Stimulated activated naive B cell treated with anti-CD40 and anti-IgM and Interleukin-4, amounts not matched to agents 10 μg/mL and 1 μg/mL and 100 μg/mL, for 72 hours (primary cell): ENCODE measurements around the gene OR2AK2.
"Not testable (repeated sequence)": the region's sequence is repeated elsewhere in the genome, so short reads cannot be mapped to it uniquely, and the experiment has no call there.

Experiments used
- ATAC-seq, 2 donors: fragments of 150-1000 bp; cut with Tn5 transposase; replicated peaks; 2 replicates each; pipeline ENCODE4 v1.10.0; 2021; ENCODE audit warnings: moderate library complexity in 1 of 2
- DNase-seq: peaks from one replicate; pipeline ENCODE4 v3.0.0; 2021
- H3K27ac Mint-ChIP-seq: one replicate; pipeline ENCODE4 v1.8.0; 2022; ENCODE audit warnings: mild to moderate bottlenecking, mixed read lengths
- H3K27me3 Mint-ChIP-seq, 2 donors: one replicate each; pipeline ENCODE4 v1.8.0; 2022; ENCODE audit warnings: mixed read lengths in 2 of 2
- H3K36me3 Mint-ChIP-seq, 2 donors: one replicate each; pipeline ENCODE4 v1.8.0; 2022; ENCODE audit warnings: mixed read lengths in 2 of 2, mild to moderate bottlenecking in 1 of 2
- H3K4me1 Mint-ChIP-seq, 2 donors: one replicate each; pipeline ENCODE4 v1.8.0; 2022; ENCODE audit warnings: mixed read lengths in 2 of 2, mild to moderate bottlenecking in 1 of 2
- H3K4me3 Mint-ChIP-seq, 2 donors: one replicate each; pipeline ENCODE4 v1.8.0; 2022; ENCODE audit warnings: mild to moderate bottlenecking in 2 of 2, mixed read lengths in 2 of 2, moderate library complexity in 1 of 2
- H3K9me3 Mint-ChIP-seq, 2 donors: one replicate each; pipeline ENCODE4 v1.8.0; 2022; ENCODE audit warnings: mixed read lengths in 2 of 2, mild to moderate bottlenecking in 1 of 2

The OR2AK2 gene

GRCh38 chr1:247964933-247965332 is at the start of gene OR2AK2:
Gene OR2AK2, plus strand, starts transcription at chr1:247965233. Its CDS starts 144 bp downstream, at chr1:247965377.
- ATAC-seq (no peak), DNase-seq (no peak)
- peaks cover 18 to 27% of the 10 kb centered on the region in 2 donors for H3K4me1 Mint-ChIP-seq
- peaks cover 1 to 5% of the 10 kb centered on the region in 2 donors for H3K9me3 Mint-ChIP-seq
- H3K27me3 Mint-ChIP-seq = no peaks in the 10 kb centered on the region
- no peak within 1 kb of the TSS for H3K4me3 Mint-ChIP-seq
- H3K27ac Mint-ChIP-seq = no peak within 1 kb of the TSS
- H3K36me3 Mint-ChIP-seq = peaks cover 0 to 11% of the 10 kb centered on the region in 2 donors

GRCh38 chr1:247919952-247920351 is 45.1 kb upstream of the OR2AK2 start, which contains the start of gene OR2T8:
Gene OR2T8, plus strand, starts transcription at chr1:247920252. Its CDS starts 766 bp downstream, at chr1:247921018.
- Mint-ChIP-seq H3K4me3 (no peak within 1 kb of the TSS), H3K4me1 (peaks cover 0 to 2% of the 10 kb centered on the region in 2 donors), H3K27ac (no peak within 1 kb of the TSS), H3K36me3 (no peaks in the 10 kb centered on the region), H3K9me3 (no peaks in the 10 kb centered on the region), H3K27me3 (no peaks in the 10 kb centered on the region)
- ATAC-seq (no peak), DNase-seq (no peak)

- H3K36me3 Mint-ChIP-seq = no peaks in the 10 kb centered on the region
- no peaks in the 10 kb centered on the region for H3K27me3 Mint-ChIP-seq
- ATAC-seq = no peak
- H3K27ac Mint-ChIP-seq = no peak overlapping the region
- peaks cover 0 to 2% of the 10 kb centered on the region in 2 donors for H3K4me1 Mint-ChIP-seq
- H3K9me3 Mint-ChIP-seq = no peaks in the 10 kb centered on the region
- no peak overlapping the region for H3K4me3 Mint-ChIP-seq
- no peak for DNase-seq
Measured at GRCh38 chr1:247923941-247924340, 41.1 kb upstream of the OR2AK2 start.

- Mint-ChIP-seq H3K27me3 (no peaks in the 10 kb centered on the region), H3K4me3 (no peak within 1 kb of the TSS), H3K4me1 (peaks cover 0 to 2% of the 10 kb centered on the region in 2 donors), H3K9me3 (no peaks in the 10 kb centered on the region), H3K36me3 (no peaks in the 10 kb centered on the region), H3K27ac (no peak within 1 kb of the TSS)
- ATAC-seq (no peak), DNase-seq (no peak)
Measured at GRCh38 chr1:247924868-247925267, 40.2 kb upstream of the OR2AK2 start, which contains the start of gene OR2AJ1. Gene OR2AJ1, plus strand, starts transcription at chr1:247924889. Its CDS starts 8,880 bp downstream, at chr1:247933769.

- peaks cover 0 to 3% of the 10 kb centered on the region in 2 donors for H3K4me1 Mint-ChIP-seq
- DNase-seq (no peak), ATAC-seq (no peak)
- H3K27ac Mint-ChIP-seq = no peak overlapping the region
- peaks cover 6 to 7% of the 10 kb centered on the region in 2 donors for H3K9me3 Mint-ChIP-seq
- H3K36me3 Mint-ChIP-seq = peaks cover 4 to 5% of the 10 kb centered on the region in 2 donors
- no peak overlapping the region for H3K4me3 Mint-ChIP-seq
- no peaks in the 10 kb centered on the region for H3K27me3 Mint-ChIP-seq
Measured at GRCh38 chr1:247933989-247934388, 31.0 kb upstream of the OR2AK2 start.

- Mint-ChIP-seq H3K4me3 (no peak overlapping the region), H3K9me3 (peaks cover 6 to 7% of the 10 kb centered on the region in 2 donors), H3K27me3 (no peaks in the 10 kb centered on the region), H3K27ac (no peak overlapping the region), H3K4me1 (peaks cover 0 to 5% of the 10 kb centered on the region in 2 donors), H3K36me3 (peaks cover 4 to 5% of the 10 kb centered on the region in 2 donors)
- no peak for ATAC-seq
- DNase-seq = no peak
Measured at GRCh38 chr1:247935781-247936180, 29.3 kb upstream of the OR2AK2 start.

GRCh38 chr1:247936415-247936814 is 28.6 kb upstream of the OR2AK2 start:
- Mint-ChIP-seq H3K27me3 (no peaks in the 10 kb centered on the region), H3K27ac (no peak overlapping the region), H3K9me3 (peaks cover 6 to 7% of the 10 kb centered on the region in 2 donors), H3K4me1 (peaks cover 0 to 6% of the 10 kb centered on the region in 2 donors), H3K36me3 (peaks cover 4 to 5% of the 10 kb centered on the region in 2 donors), H3K4me3 (no peak overlapping the region)
- ATAC-seq (no peak), DNase-seq (no peak)

- H3K27me3 Mint-ChIP-seq, H3K36me3 Mint-ChIP-seq, H3K9me3 Mint-ChIP-seq, H3K4me1 Mint-ChIP-seq: not testable (repeated sequence)
- DNase-seq (peak; percentile 90), ATAC-seq (peak; percentile 95 to 99)
- peak overlapping the region; percentile 93 for H3K27ac Mint-ChIP-seq
- H3K4me3 Mint-ChIP-seq = peak overlapping the region; percentile 88 to 89
Measured at GRCh38 chr1:247936965-247937734, 27.9 kb upstream of the OR2AK2 start.

GRCh38 chr1:247942624-247943023 is 22.4 kb upstream of the OR2AK2 start:
- peaks cover 0 to 6% of the 10 kb centered on the region in 2 donors for H3K36me3 Mint-ChIP-seq
- peaks cover 0 to 3% of the 10 kb centered on the region in 2 donors for H3K4me1 Mint-ChIP-seq
- DNase-seq (no peak), ATAC-seq (no peak)
- no peaks in the 10 kb centered on the region for H3K27me3 Mint-ChIP-seq
- no peak overlapping the region for H3K27ac Mint-ChIP-seq
- no peak overlapping the region for H3K4me3 Mint-ChIP-seq
- H3K9me3 Mint-ChIP-seq = peaks cover 0 to 3% of the 10 kb centered on the region in 2 donors

GRCh38 chr1:247948558-247948957 is 16.5 kb upstream of the OR2AK2 start, which contains the start of gene OR2L8:
Gene OR2L8, plus strand, starts transcription at chr1:247948858. Its CDS starts 0 bp downstream, at chr1:247948858.
- Mint-ChIP-seq H3K36me3 (peaks cover 0 to 13% of the 10 kb centered on the region in 2 donors), H3K4me3 (no peak within 1 kb of the TSS), H3K27ac (no peak within 1 kb of the TSS), H3K9me3 (peaks cover 0 to 3% of the 10 kb centered on the region in 2 donors), H3K4me1 (no peaks in the 10 kb centered on the region), H3K27me3 (no peaks in the 10 kb centered on the region)
- DNase-seq = no peak
- no peak for ATAC-seq

GRCh38 chr1:247953408-247953807 is 11.6 kb upstream of the OR2AK2 start:
- no peaks in the 10 kb centered on the region for H3K27me3 Mint-ChIP-seq
- H3K4me3 Mint-ChIP-seq = no peak overlapping the region
- H3K4me1 Mint-ChIP-seq = no peaks in the 10 kb centered on the region
- DNase-seq = no peak
- H3K36me3 Mint-ChIP-seq = peaks cover 7 to 15% of the 10 kb centered on the region in 2 donors
- peaks cover 8 to 9% of the 10 kb centered on the region in 2 donors for H3K9me3 Mint-ChIP-seq
- no peak overlapping the region for H3K27ac Mint-ChIP-seq
- no peak for ATAC-seq

- Mint-ChIP-seq H3K27ac (no peak overlapping the region), H3K27me3 (no peaks in the 10 kb centered on the region), H3K4me1 (peaks cover 13 to 16% of the 10 kb centered on the region in 2 donors), H3K4me3 (no peak overlapping the region), H3K36me3 (peaks cover 5 to 21% of the 10 kb centered on the region in 2 donors), H3K9me3 (peaks cover 10 to 13% of the 10 kb centered on the region in 2 donors)
- DNase-seq = no peak
- no peak for ATAC-seq
Measured at GRCh38 chr1:247961791-247962190, 3.2 kb upstream of the OR2AK2 start.

GRCh38 chr1:247962911-247963588 is 2.0 kb upstream of the OR2AK2 start:
- no peak for ATAC-seq
- H3K27me3 Mint-ChIP-seq = no peaks in the 10 kb centered on the region
- peaks cover 18 to 26% of the 10 kb centered on the region in 2 donors for H3K4me1 Mint-ChIP-seq

GRCh38 chr1:247966532-247967204 is 1.6 kb downstream of the OR2AK2 start:
- H3K27me3 Mint-ChIP-seq = no peaks in the 10 kb centered on the region
- H3K4me3 Mint-ChIP-seq = peak overlapping the region; percentile 43 to 49
- peaks cover 18 to 27% of the 10 kb centered on the region in 2 donors for H3K4me1 Mint-ChIP-seq
- H3K36me3 Mint-ChIP-seq = peaks cover 0 to 11% of the 10 kb centered on the region in 2 donors
- DNase-seq (peak; percentile 4), ATAC-seq (peak; percentile 62 to 75)
- peak overlapping the region; percentile 27 for H3K27ac Mint-ChIP-seq
- peaks cover 1 to 5% of the 10 kb centered on the region in 2 donors for H3K9me3 Mint-ChIP-seq

More at GRCh38 chr1:247962911-247963588, 2.0 kb upstream of the OR2AK2 start:
- DNase-seq = no peak
- Mint-ChIP-seq H3K27ac (no peak overlapping the region), H3K9me3 (peaks cover 7% of the 10 kb centered on the region in 2 donors), H3K4me3 (no peak overlapping the region), H3K36me3 (peaks cover 1 to 14% of the 10 kb centered on the region in 2 donors)
